Frontal cortex (tissue), 4 donors: ENCODE results near the gene ANKRD37. TPM values are rescaled to one million over a fixed set of nuclear protein-coding genes. Genes with fewer than 3 reads are reported as not detected.
"Not testable (repeated sequence)": the region's sequence is repeated elsewhere in the genome, so short reads cannot be mapped to it uniquely, and the experiment has no call there.

Experiments
- DNase-seq, 2 donors: peaks; one replicate each; pipeline ENCODE4 v3.0.0; 2012; ENCODE audit warnings: low spot score in 2 of 2
- FAIRE-seq: peaks from 2 replicates; lab custom pipeline; 2012; peaks lifted over from hg19 to GRCh38; lab: Jason Lieb, UNC
- total RNA-seq: library from RNA; depleted of rRNA; stranded (reverse); fragments of >200 nt; gene quantifications from one replicate; pipeline ENCODE4 v1.2.3, GENCODE V29; 2014
- donor health status: control.
- donor health status: control.
- donor health status: control.

The ANKRD37 gene
- total RNA-seq, result 9.4 TPM

- FAIRE-seq (no peak), DNase-seq (no peak)
Measured at GRCh38 chr4:185396724-185397385, at the start of gene ANKRD37. Gene ANKRD37 (plus strand): TSS chr4:185396841. CDS start chr4:185396924, 83 bp downstream.

DNA sequence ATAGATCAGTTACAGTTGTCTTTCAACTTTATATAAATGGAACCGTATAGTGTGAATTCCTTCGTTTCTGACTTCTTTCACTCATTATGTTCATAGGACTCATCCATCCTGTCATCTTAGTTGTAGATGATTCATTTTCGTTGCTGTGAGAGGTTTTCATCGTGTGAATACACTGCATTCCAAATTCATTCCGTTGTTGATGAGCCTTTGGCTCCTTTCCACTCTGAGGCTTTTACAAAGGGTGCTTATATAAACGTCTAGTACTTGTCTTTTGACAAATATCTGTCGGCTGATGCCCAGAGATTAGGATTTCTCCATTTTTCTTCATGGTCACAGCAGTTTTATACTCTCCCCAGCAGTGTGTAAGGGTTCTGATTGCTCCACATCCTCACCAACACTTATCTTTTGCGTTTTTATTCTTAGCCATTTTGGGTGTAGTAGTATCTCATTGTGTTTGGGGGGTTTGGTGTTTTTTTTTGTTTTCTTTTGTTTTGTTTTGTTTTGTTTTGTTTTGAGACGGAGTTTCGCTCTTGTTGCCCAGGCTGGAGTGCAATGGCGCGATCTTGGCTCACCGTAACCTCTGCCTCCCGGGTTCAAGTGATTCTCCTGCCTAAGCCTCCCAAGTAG is 49.6 kb upstream of the ANKRD37 start:
- DNase-seq, result no peak
- FAIRE-seq, result no peak

DNA sequence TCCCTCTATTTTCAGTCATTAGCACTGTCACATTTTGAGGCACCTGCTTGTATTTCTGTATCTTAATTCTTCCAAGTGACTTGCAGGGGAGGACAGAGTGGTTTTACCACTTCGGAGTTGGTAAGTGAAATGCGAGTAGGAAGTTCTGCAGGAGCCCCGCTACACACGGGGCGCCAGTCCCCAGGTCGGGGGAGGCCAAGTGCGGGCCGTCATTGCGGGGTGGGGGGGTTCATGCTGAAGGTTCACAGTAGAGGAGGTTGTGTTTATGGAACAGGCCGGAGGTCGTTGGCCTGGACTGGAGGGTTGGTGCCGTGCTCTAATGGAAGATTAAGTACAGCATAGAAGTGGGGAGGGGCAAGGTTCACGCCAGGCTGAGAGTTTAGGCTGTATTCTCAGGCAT is 45.0 kb upstream of the ANKRD37 start:
- no peak for FAIRE-seq

GRCh38 chr4:185352202-185352601 is 44.4 kb upstream of the ANKRD37 start:
- FAIRE-seq, result no peak
- DNase-seq, result no peak

More for the DNA sequence above, 45.0 kb upstream of the ANKRD37 start:
- no peak for DNase-seq

- DNase-seq (no peak), FAIRE-seq (no peak)
Measured at GRCh38 chr4:185352741-185353140, 43.9 kb upstream of the ANKRD37 start.

- FAIRE-seq (no peak), DNase-seq (no peak)
Measured at GRCh38 chr4:185357211-185357610, 39.4 kb upstream of the ANKRD37 start.

DNA sequence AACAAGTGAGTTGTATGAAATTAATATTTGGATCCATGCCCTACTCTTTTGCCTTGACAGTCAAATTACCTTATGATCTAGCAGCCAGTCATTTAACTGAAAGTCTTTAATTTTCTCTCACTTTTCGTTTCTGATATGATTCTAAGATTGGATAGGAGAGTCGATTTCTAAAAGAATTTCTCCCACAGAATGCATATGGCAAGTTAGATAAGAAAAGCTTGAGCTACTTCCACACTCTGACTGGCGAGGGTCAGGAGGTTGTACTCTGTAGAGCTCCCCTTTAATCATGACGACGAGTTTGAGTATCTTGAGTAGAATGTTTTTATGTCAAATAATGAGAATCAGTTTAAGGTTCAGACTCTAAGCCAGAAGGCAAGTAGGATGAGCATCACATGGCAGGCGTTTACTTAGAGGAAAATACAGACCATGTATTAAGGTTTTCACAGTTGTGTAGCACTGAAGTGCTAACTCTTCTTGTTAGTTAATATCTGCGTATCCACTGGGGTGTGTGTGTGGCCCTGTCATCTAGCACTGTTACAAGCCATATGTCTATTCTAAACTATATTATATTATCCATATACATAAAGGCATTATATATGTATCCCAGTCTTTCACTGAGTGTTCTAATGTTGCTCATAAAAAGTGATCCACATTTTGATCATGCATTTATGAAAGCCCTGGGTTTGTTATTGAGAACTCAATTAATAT is 38.8 kb upstream of the ANKRD37 start:
- DNase-seq (no peak), FAIRE-seq (no peak)

- DNase-seq (no peak), FAIRE-seq (peak; percentile 70)
Measured at GRCh38 chr4:185358514-185358913, 38.1 kb upstream of the ANKRD37 start.

DNA sequence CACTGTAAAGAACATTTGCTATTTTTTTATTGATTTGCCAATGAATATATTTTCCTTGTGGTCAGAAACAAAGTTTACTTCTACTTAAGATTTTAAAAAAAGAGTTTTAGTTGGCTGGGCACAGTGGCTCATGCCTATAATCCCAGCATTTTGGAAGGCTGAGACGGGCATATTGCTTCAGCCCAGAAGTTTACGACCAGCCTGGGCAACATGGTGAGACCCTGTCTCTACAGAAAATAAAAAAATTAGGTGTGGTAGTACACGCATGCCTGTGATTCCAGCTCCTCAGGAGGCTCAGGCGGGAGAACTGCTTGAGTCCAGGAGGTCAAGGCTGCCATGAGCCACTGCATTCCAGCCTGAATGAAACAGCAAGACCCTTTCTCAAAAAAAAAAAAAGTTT is 37.7 kb upstream of the ANKRD37 start:
- DNase-seq, result no peak
- FAIRE-seq, result no peak

DNA sequence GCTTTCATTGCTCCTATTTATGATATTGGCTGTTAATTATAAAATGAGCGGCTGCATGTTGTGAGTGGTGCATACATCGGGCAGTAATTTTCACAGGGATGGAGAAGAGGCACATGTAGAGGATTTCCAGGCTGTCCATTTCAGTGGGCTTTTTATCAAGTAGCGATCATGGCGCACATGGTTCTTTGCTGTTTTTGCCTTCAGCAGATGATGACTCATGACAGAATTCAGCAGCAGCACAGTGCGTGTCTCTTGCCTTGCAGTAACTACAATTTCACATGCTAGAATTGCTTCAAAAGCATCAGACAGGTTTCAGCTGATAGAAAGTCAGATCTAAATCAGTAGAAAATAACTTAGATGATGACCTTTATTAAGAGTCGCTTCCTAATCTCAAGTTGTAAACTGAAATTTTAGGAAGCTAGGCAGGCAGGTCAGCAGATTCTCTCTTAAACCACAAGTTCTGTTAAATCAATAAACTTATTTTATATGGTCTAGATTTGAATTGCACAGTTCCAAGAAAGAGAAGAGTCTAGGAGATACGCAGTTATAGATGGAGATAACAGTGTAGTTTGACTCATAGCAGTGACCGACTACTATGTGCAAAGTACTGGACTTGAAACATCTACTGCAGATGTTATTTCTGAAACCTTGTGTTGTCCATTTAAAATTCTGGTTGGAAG is 36.7 kb upstream of the ANKRD37 start:
- FAIRE-seq, result no peak
- DNase-seq, result no peak

GRCh38 chr4:185361872-185362271 is 34.8 kb upstream of the ANKRD37 start:
- FAIRE-seq (no peak), DNase-seq (no peak)

GRCh38 chr4:185362570-185362969 is 34.1 kb upstream of the ANKRD37 start:
- FAIRE-seq, DNase-seq: not testable (repeated sequence)

DNA sequence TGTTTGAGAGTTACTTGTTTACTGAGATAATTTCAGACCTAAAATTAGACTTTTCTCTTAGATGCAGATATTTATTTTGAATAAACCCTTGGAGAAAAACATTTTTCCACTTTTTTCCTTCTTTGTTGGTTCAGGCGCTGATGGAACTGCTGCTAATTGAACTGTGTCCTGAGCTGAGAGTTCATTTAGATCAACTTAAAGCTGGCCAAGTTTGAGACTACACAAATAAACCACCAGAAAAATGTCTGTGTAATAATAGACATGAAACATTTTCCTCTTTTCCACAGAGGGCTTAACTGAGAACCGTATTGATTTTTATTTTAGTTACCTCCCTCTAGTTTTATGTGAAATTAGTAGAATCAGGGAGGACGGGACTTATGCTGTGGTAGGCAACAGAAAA is 33.4 kb upstream of the ANKRD37 start:
- no peak for FAIRE-seq
- DNase-seq, result no peak

DNA sequence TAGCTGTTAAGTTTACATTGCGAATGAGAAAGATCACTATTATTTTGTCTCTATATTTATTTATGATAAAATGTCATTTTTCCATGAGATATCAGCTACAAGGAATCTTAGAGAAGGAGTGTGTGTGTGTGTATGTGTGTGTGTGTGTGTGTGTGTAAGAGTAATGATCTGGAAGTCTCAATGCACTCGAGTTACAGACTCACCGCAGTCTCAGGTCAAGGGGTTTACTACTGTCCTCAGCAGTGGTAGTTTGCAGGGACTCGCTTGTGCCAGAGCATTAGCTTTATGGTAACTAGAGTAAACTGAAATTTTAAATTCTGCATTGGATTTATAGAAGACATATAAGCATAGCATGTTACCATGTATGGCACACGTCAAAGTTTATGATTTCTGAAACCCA is 31.8 kb upstream of the ANKRD37 start:
- DNase-seq (no peak), FAIRE-seq (no peak)

DNA sequence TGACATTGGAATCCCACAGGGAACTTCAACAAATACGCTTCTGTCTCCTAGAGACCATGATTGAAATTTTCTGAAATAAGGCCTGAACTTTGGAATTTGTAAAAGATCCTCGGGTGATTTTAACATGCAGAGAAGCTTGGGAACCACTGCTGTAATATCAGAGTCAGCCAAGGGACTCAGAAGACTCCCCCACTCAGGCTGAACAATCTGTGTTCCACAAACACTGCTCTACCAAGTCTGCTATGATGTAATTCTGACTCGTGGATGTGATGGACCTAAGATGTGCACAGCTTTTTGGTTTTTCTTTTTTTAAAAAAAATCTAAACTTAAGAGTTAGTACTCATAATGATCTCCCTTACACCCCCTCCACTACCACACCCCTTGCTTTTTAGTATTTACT is 26.9 kb upstream of the ANKRD37 start:
- no peak for DNase-seq
- no peak for FAIRE-seq

DNA sequence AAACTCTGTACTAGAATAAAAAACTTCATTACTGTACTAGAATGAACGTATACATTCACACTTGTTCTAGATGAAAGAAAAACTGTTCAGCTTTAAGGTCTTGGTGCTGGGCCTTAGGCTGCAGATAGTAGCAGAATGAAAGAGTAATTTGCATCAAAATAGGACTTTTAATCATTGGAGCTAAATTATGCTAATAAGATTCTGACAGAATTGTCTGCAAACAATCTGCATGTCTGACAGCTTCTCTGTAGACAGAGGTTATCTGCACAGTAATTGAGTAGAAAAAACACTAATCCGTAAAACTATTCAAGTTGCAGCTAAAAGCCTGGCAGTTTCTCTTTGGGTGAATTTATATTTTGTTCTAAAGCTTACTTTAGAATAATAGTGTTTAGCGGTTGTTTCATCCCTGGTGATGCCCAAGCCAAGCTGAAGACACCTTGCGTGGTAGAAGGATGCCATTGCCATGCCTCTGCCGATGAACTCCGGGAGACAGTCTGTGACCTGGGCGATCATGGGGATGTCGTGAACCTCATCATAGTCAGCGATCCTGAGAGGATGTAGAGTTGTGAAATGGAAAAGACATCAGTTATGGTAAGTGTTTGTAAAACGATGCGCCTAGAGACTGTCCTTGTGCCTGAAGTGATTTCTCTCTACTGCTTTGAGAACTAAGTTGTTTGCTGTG is 26.2 kb upstream of the ANKRD37 start:
- FAIRE-seq (no peak), DNase-seq (no peak)

GRCh38 chr4:185371702-185372101 is 24.9 kb upstream of the ANKRD37 start:
- no peak for DNase-seq
- FAIRE-seq, result no peak

- no peak for FAIRE-seq
- DNase-seq, result no peak
Measured at GRCh38 chr4:185374027-185374426, 22.6 kb upstream of the ANKRD37 start.

GRCh38 chr4:185374573-185374972 is 22.1 kb upstream of the ANKRD37 start:
- no peak for DNase-seq
- no peak for FAIRE-seq

DNA sequence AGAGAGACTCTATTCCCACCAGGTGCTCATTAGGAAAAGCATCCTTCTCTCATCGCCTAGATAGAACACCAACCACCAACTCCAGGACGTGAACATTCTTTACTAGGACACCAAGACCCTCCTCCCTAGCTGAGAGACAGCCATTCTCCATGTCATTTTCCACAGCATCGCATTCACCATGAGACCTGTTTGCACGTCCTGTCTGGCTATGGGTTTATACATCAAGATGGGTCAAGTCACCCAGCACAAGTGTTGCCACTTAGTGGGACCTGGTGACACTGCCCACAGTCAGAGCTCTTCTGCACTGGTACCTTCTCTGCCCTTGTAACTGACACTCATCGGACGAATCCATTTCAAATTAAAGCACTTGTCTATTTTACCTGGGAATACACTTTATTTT is 18.4 kb upstream of the ANKRD37 start:
- no peak for DNase-seq
- no peak for FAIRE-seq
